Keratinocyte (primary cell): ENCODE data around the gene OR7G2. TPM values are rescaled to one million over a fixed set of nuclear protein-coding genes. Genes with fewer than 3 reads are reported as not detected.
"Not testable (repeated sequence)": the region's sequence is repeated elsewhere in the genome, so short reads cannot be mapped to it uniquely, and the experiment has no call there.

Source experiments
- DNase-seq: peaks from one replicate; pipeline ENCODE4 v3.0.0-alpha.2; 2011; ENCODE audit warnings: low read depth, missing footprints, low spot score
- FAIRE-seq: peaks from 2 replicates; lab custom pipeline; 2011; peaks lifted over from hg19 to GRCh38; lab: Jason Lieb, UNC
- H2AFZ ChIP-seq: 2 replicates; pipeline ENCODE4 v1.6.0; 2012; ENCODE audit warnings: low read length, control low read depth, inconsistent platforms; ENCODE audit not compliant: control insufficient read depth
- H3K27ac ChIP-seq: 2 replicates; pipeline ENCODE4 v1.5.1; 2011; ENCODE audit warnings: low read length; ENCODE audit not compliant: control insufficient read depth, insufficient read depth
- H3K27me3 ChIP-seq: 3 replicates; pipeline ENCODE4 v1.6.0; 2011; ENCODE audit warnings: low read length; ENCODE audit not compliant: control insufficient read depth, insufficient read depth; ENCODE audit errors: extremely low read depth
- H3K36me3 ChIP-seq, 2 experiments: 2 replicates in 1 of 2; 3 replicates in 1 of 2; pipeline ENCODE4 v1.5.1; 2011; ENCODE audit warnings: low read length in 2 of 2, mild to moderate bottlenecking in 1 of 2; ENCODE audit not compliant: control insufficient read depth in 2 of 2, insufficient read depth in 2 of 2; ENCODE audit errors: extremely low read depth in 1 of 2
- H3K4me1 ChIP-seq: 3 replicates; pipeline ENCODE4 v1.5.1; 2011; ENCODE audit warnings: low read length; ENCODE audit not compliant: control insufficient read depth, insufficient read depth; ENCODE audit errors: extremely low read depth
- H3K4me2 ChIP-seq: 3 replicates; pipeline ENCODE4 v1.6.0; 2011; ENCODE audit warnings: low read depth, low read length; ENCODE audit not compliant: control insufficient read depth, insufficient read depth; ENCODE audit errors: extremely low read depth
- H3K4me3 ChIP-seq, 3 experiments: fragments of 200-600 bp in 1 of 3; sonication (generic) in 1 of 3; 2 replicates in 2 of 3; 3 replicates in 1 of 3; pipeline ENCODE4 v1.5.1; 2011 to 2016; ENCODE audit warnings: low read length in 3 of 3, mild to moderate bottlenecking in 3 of 3, control low read depth in 2 of 3, inconsistent platforms in 1 of 3, low read depth in 1 of 3, mixed read lengths in 1 of 3, mixed run types in 1 of 3, moderate library complexity in 1 of 3; ENCODE audit not compliant: control insufficient read depth in 2 of 3, insufficient read depth in 2 of 3; ENCODE audit errors: extremely low read depth in 1 of 3
- H3K79me2 ChIP-seq: 2 replicates; pipeline ENCODE4 v1.6.0; 2012; ENCODE audit warnings: low read length; ENCODE audit not compliant: control insufficient read depth, insufficient read depth
- H3K9ac ChIP-seq: 3 replicates; pipeline ENCODE4 v1.6.0; 2011; ENCODE audit warnings: low read length; ENCODE audit not compliant: control insufficient read depth, insufficient read depth; ENCODE audit errors: extremely low read depth
- H3K9me1 ChIP-seq: 3 replicates; pipeline ENCODE4 v1.6.0; 2011; ENCODE audit warnings: low read length; ENCODE audit not compliant: control insufficient read depth, insufficient read depth; ENCODE audit errors: extremely low read depth
- H3K9me3 ChIP-seq: 2 replicates; pipeline ENCODE4 v1.5.1; 2012; ENCODE audit warnings: low read depth, low read length; ENCODE audit not compliant: control insufficient read depth
- H4K20me1 ChIP-seq: 3 replicates; pipeline ENCODE4 v1.6.0; 2011; ENCODE audit warnings: low read length; ENCODE audit not compliant: control insufficient read depth, insufficient read depth; ENCODE audit errors: extremely low read depth
- CTCF ChIP-seq, 3 experiments: IDR thresholded peaks in 1 of 3; conservative IDR thresholded peaks in 1 of 3; optimal IDR thresholded peaks in 1 of 3; 2 replicates in 2 of 3; 3 replicates in 1 of 3; pipeline versions ENCODE3 to v1.5.1; 2011; ENCODE audit warnings: low read length in 3 of 3, mild to moderate bottlenecking in 3 of 3, moderate library complexity in 2 of 3, control low read depth in 1 of 3, inconsistent platforms in 1 of 3; ENCODE audit not compliant: insufficient read depth in 2 of 3; ENCODE audit errors: extremely low read depth in 1 of 3
- EZH2 ChIP-seq: IDR thresholded peaks from one replicate; pipeline ENCODE4 v1.6.1; 2012; ENCODE audit warnings: inconsistent platforms, mild to moderate bottlenecking, low read length, moderate library complexity
- dilution Hi-C: fragments of 300-500 bp; cut with MboI; formaldehyde crosslinking; loops from one replicate; pipeline ENCODE4 v1.7.0; 2020; ENCODE audit warnings: low sequenced_read_pairs; ENCODE audit not compliant: extremely low pct_ligation_motif_present
- polyA plus RNA-seq, 5 experiments: library from polyadenylated mRNA; depleted of rRNA in 3 of 5; stranded (reverse) in 3 of 5; stranded (forward) in 1 of 5; unstranded in 1 of 5; fragments of >200 nt; gene quantifications; 1 replicate in 1 of 5; 2 replicates in 3 of 5; 3 replicates in 1 of 5; pipeline versions ENCODE4 v1.2.1 to v1.2.3, GENCODE V29; 2011 to 2012; ENCODE audit warnings: missing spikeins in 2 of 5, low read depth in 1 of 5, low replicate concordance in 1 of 5

OR7G2 gene
- polyA plus RNA-seq, 1 donor (not counting 4 experiments of a cell fraction or from before 2014, with no cell fraction given), result not detected

GRCh38 chr19:9058905-9059667 is 48.2 kb downstream of the OR7G2 start:
- Histone ChIP-seq H3K9me1 (no peaks in the 10 kb centered on the region), H3K36me3 (no peaks in the 10 kb centered on the region), H3K27me3 (no peaks in the 10 kb centered on the region), H4K20me1 (no peaks in the 10 kb centered on the region), H3K9ac (no peak overlapping the region), H3K4me2 (no peak overlapping the region), H3K9me3 (no peaks in the 10 kb centered on the region), H3K4me1 (peaks cover 15% of the 10 kb centered on the region), H3K27ac (no peak overlapping the region), H3K79me2 (no peaks in the 10 kb centered on the region), H2AFZ (no peak overlapping the region), H3K4me3 (no peak overlapping the region)
- DNase-seq (no peak), FAIRE-seq (no peak)
- TF ChIP-seq EZH2 (no peak), CTCF (optimal IDR thresholded peaks at IDR 0.05 in 1 of 3, IDR thresholded peaks at IDR 0.05 in 1 of 3, conservative IDR thresholded peaks at IDR 0.05 in 1 of 3; ENCODE audit: extremely low read depth in 1 of 3, insufficient read depth in 2 of 3, low read length in 3 of 3) (no peak)
- dilution Hi-C loops, result no loop called here

GRCh38 chr19:9057505-9058258 is 49.6 kb downstream of the OR7G2 start:
- Histone ChIP-seq H3K27me3 (no peaks in the 10 kb centered on the region), H3K9me1 (no peaks in the 10 kb centered on the region), H4K20me1 (no peaks in the 10 kb centered on the region), H3K9ac (no peak overlapping the region), H3K79me2 (no peaks in the 10 kb centered on the region), H3K36me3 (no peaks in the 10 kb centered on the region), H3K4me3 (no peak overlapping the region), H3K4me1 (peaks cover 15% of the 10 kb centered on the region), H2AFZ (no peak overlapping the region), H3K27ac (no peak overlapping the region), H3K9me3 (no peaks in the 10 kb centered on the region), H3K4me2 (no peak overlapping the region)
- no peak for TF ChIP-seq EZH2
- FAIRE-seq, result no peak
- dilution Hi-C loops, result no loop called here
- DNase-seq, result no peak

GRCh38 chr19:9056131-9056530 is 51.1 kb downstream of the OR7G2 start:
- DNase-seq, H3K4me3 ChIP-seq, H3K36me3 ChIP-seq, H3K9ac ChIP-seq, H2AFZ ChIP-seq, H3K4me2 ChIP-seq, H3K27ac ChIP-seq, H3K79me2 ChIP-seq, H3K27me3 ChIP-seq, H3K9me3 ChIP-seq, H4K20me1 ChIP-seq, dilution Hi-C loops, H3K9me1 ChIP-seq, FAIRE-seq: not testable (repeated sequence)
- H3K4me1 ChIP-seq, result peaks cover 15% of the 10 kb centered on the region
